Measurements from ENCODE around the gene NPIPA1. TPM values are rescaled to one million over a fixed set of nuclear protein-coding genes. Genes with fewer than 3 reads are reported as not detected.

NPIPA1 gene
- total and polyA plus RNA-seq, 9 of the 15 experiments (the other 6 are each of a cell fraction or from before 2014, with no cell fraction given) = 8.2 to 48.7 (median 27.2) TPM

GRCh38 chr16:14974656-14975417 is 37.6 kb downstream of the NPIPA1 start, which contains the start of gene PDXDC1 (continued):
- 0 out of 2 replicates have a peak, but pooled peaks have one; percentile 24 for TF ChIP-seq RERE (CRISPR knock-in tag; IDR thresholded peaks at IDR 0.05; ENCODE audit: borderline replicate concordance)
- TF ChIP-seq TAF7 (tag; IDR thresholded peaks at IDR 0.05) = 0 out of 2 replicates have a peak, but pooled peaks have one; percentile 46
- TF ChIP-seq ZNF639 (CRISPR knock-in tag; conservative IDR thresholded peaks at IDR 0.05 in 1 of 2, IDR thresholded peaks at IDR 0.05 in 1 of 2) = peak in 1 of 2 experiments; percentile 86; a peak in 2 of 4 replicates
- peak; percentile 97 for TF ChIP-seq ZBTB2 (IDR thresholded peaks at IDR 0.05)
- TF ChIP-seq, protein P1, sequence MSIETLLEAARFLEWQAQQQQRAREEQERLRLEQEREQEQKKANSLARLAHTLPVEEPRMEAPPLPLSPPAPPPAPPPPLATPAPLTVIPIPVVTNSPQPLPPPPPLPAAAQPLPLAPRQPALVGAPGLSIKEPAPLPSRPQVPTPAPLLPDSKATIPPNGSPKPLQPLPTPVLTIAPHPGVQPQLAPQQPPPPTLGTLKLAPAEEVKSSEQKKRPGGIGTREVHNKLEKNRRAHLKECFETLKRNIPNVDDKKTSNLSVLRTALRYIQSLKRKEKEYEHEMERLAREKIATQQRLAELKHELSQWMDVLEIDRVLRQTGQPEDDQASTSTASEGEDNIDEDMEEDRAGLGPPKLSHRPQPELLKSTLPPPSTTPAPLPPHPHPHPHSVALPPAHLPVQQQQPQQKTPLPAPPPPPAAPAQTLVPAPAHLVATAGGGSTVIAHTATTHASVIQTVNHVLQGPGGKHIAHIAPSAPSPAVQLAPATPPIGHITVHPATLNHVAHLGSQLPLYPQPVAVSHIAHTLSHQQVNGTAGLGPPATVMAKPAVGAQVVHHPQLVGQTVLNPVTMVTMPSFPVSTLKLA (conservative IDR thresholded peaks at IDR 0.05) = peak; percentile 78 to 90
- TF ChIP-seq E2F6 (IDR thresholded peaks at IDR 0.05; ENCODE audit: borderline replicate concordance in 1 of 2, extremely low read depth in 1 of 2, insufficient read depth in 1 of 2, insufficient read length in 1 of 2, low read depth in 1 of 2, low read length in 1 of 2, poor library complexity in 1 of 2, severe bottlenecking in 1 of 2) = peak in 1 of 2 experiments; percentile 51
- 0 out of 2 replicates have a peak, but pooled peaks have one; percentile 48 for TF ChIP-seq BRD4 (IDR thresholded peaks at IDR 0.05)
- peak; percentile 24; the same call in 1 of the 2 replicates for TF ChIP-seq FOSL1 (tag; conservative IDR thresholded peaks at IDR 0.05)
- TF ChIP-seq GMEB1 (CRISPR knock-in tag; IDR thresholded peaks at IDR 0.05) = peak; percentile 84
